Tibial nerve (tissue), 4 donors: ENCODE data around the gene B4GALT2. TPM values are rescaled to one million over a fixed set of nuclear protein-coding genes. Genes with fewer than 3 reads are reported as not detected.

Source experiments
- DNase-seq, 2 donors: peaks; one replicate each; pipeline ENCODE4 v3.0.0-alpha.2; 2019; ENCODE audit warnings: low spot score in 2 of 2
- H3K27ac ChIP-seq, 4 donors: fragments of 200-600 bp; sonication (generic) in 3 of 4; one replicate each; pipeline ENCODE4 v1.5.1; 2017 to 2019; ENCODE audit warnings: mild to moderate bottlenecking in 1 of 4
- H3K27me3 ChIP-seq, 2 donors: fragments of 200-600 bp; sonication (generic) in 1 of 2; one replicate each; pipeline versions ENCODE4 v1.5.1 to v1.6.0; 2017 to 2019
- H3K36me3 ChIP-seq, 3 donors: fragments of 200-600 bp; sonication (generic); one replicate each; pipeline ENCODE4 v1.5.1; 2018 to 2019
- H3K4me1 ChIP-seq, 4 donors: fragments of 200-600 bp; sonication (generic) in 3 of 4; one replicate each; pipeline ENCODE4 v1.5.1; 2017 to 2019
- H3K4me3 ChIP-seq, 4 donors: fragments of 200-600 bp; sonication (generic) in 3 of 4; one replicate each; pipeline ENCODE4 v1.5.1; 2017 to 2019; ENCODE audit warnings: mild to moderate bottlenecking in 1 of 4, moderate library complexity in 1 of 4
- H3K9me3 ChIP-seq, 4 donors: fragments of 200-600 bp; sonication (generic) in 3 of 4; one replicate each; pipeline ENCODE4 v1.5.1; 2017 to 2019
- CTCF ChIP-seq, 5 experiments: fragments of 200-600 bp in 3 of 5; fragments of 450-650 bp in 2 of 5; sonication (generic) in 3 of 5; IDR thresholded peaks; one replicate each; pipeline ENCODE4 v1.5.1; 2016 to 2019; ENCODE audit warnings: antibody characterized with exemption in 5 of 5, mild to moderate bottlenecking in 3 of 5, moderate library complexity in 2 of 5
- EP300 ChIP-seq, 2 donors: sonication (generic); formaldehyde crosslinking; IDR thresholded peaks; one replicate each; pipeline ENCODE4 v1.6.1; 2017; ENCODE audit warnings: antibody characterized with exemption in 2 of 2, mild to moderate bottlenecking in 1 of 2
- POLR2A ChIP-seq, 2 donors: fragments of 450-650 bp; IDR thresholded peaks; one replicate each; pipeline ENCODE4 v1.6.1; 2017; ENCODE audit warnings: antibody characterized with exemption in 2 of 2, mild to moderate bottlenecking in 2 of 2, moderate library complexity in 2 of 2
- WGBS, 2 donors: methylation state at CpG; one replicate each; pipeline ENCODE4 v1.1.5; 2018; 5-methylcytosine and 5-hydroxymethylcytosine counted together
- total RNA-seq, 4 donors: library from RNA; depleted of rRNA; stranded (reverse); fragments of >200 nt; gene quantifications; one replicate each; pipeline ENCODE4 v1.1.0, GENCODE V29; 2016

The B4GALT2 gene
- total RNA-seq, 4 donors from 2014 or later, result 15.5 to 49.8 (median 21.1) TPM

- TF ChIP-seq CTCF (IDR thresholded peaks at IDR 0.05), result no peak
- Histone ChIP-seq H3K27ac (no peak overlapping the region), H3K36me3 (no peaks in the 10 kb centered on the region), H3K4me1 (peaks cover 0 to 24% (median 13%) of the 10 kb centered on the region in 4 donors), H3K27me3 (peaks cover 0 to 10% of the 10 kb centered on the region in 2 donors), H3K4me3 (no peak overlapping the region), H3K9me3 (no peaks in the 10 kb centered on the region)
- WGBS, 2 donors, result 61 to 64% methylated on average over 3 of the region's 3 CpGs
- DNase-seq, result no peak
Observed at GRCh38 chr1:43938892-43939587, 40.0 kb upstream of the B4GALT2 start.

DNA sequence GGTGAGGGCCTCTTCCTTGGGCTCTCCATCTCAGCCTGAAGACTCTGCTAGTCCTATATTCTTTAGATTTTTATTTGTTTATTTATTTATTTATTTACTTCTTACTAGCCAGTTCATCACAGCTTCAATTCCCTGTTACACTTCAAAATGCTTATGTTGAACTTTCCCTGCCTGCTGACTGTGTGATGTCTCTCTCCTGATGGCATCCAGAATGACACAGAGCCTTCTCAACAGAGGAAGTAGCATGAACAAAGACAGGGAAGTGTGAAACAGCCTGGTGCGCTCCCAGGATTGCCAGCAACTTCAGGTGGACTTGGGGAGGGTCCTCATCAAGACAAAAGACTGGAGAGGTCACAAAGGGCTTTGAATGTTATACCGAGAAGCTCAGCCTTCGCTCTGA, 36.6 kb upstream of the B4GALT2 start:
- WGBS, 2 donors, result 80 to 81% methylated on average over 3 of the region's 3 CpGs
- no peak for DNase-seq

DNA sequence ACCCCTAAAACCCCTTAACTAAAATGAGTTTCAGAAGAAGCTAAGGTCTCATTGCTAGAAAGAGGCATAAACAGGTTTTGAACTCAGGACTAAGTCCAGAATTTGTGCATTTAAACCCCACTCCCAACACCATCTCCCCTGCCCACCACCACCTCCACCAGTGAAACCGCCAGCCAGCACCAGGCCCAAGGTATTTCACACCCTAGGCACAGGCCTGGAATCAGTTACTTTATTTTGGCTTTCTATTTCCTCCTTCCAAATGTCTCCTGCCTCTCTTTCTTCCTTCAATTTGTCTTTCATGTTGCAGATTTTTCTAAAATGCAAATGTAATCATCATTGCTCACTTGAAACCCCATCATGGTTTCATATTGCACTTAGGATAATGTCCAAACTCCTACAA, 34.1 kb upstream of the B4GALT2 start:
- WGBS, 2 donors, result 89 to 97% methylated on average over 1 of the region's 1 CpG
- Histone ChIP-seq H3K9me3 (no peaks in the 10 kb centered on the region), H3K27me3 (no peaks in the 10 kb centered on the region), H3K36me3 (peaks cover 0 to 7% (median 1%) of the 10 kb centered on the region in 3 donors), H3K27ac (no peak overlapping the region), H3K4me3 (no peak overlapping the region), H3K4me1 (peaks cover 0 to 43% (median 24%) of the 10 kb centered on the region in 4 donors)
- TF ChIP-seq CTCF (IDR thresholded peaks at IDR 0.05) (no peak), EP300 (IDR thresholded peaks at IDR 0.05) (no peak), POLR2A (IDR thresholded peaks at IDR 0.05) (no peak)
- DNase-seq, result no peak

More for the DNA sequence above, 36.6 kb upstream of the B4GALT2 start:
- TF ChIP-seq CTCF (IDR thresholded peaks at IDR 0.05), result no peak
- TF ChIP-seq EP300 (IDR thresholded peaks at IDR 0.05), result no peak
- TF ChIP-seq POLR2A (IDR thresholded peaks at IDR 0.05), result no peak
- H3K36me3 ChIP-seq, result no peaks in the 10 kb centered on the region
- no peaks in the 10 kb centered on the region for H3K9me3 ChIP-seq
- H3K4me3 ChIP-seq, result no peak overlapping the region
- peaks cover 0 to 19% (median 9%) of the 10 kb centered on the region in 4 donors for H3K4me1 ChIP-seq
- no peaks in the 10 kb centered on the region for H3K27me3 ChIP-seq
- H3K27ac ChIP-seq, result no peak overlapping the region

- TF ChIP-seq EP300 (IDR thresholded peaks at IDR 0.05) (no peak), POLR2A (IDR thresholded peaks at IDR 0.05) (no peak), CTCF (IDR thresholded peaks at IDR 0.05) (no peak)
- 10% methylated on average over 3 of the region's 3 CpGs for WGBS, 2 donors
- no peak for DNase-seq
Observed at GRCh38 chr1:43945674-43946235, 33.3 kb upstream of the B4GALT2 start.

More at GRCh38 chr1:43945674-43946235, 33.3 kb upstream of the B4GALT2 start:
- H3K27me3 ChIP-seq, result no peaks in the 10 kb centered on the region
- peak overlapping the region; percentile 75 to 97 (median 94) for H3K27ac ChIP-seq
- H3K4me3 ChIP-seq, result peak overlapping the region; percentile 44 to 79 (median 62)
- H3K9me3 ChIP-seq, result no peaks in the 10 kb centered on the region
- H3K4me1 ChIP-seq, result peaks cover 0 to 43% (median 24%) of the 10 kb centered on the region in 4 donors
- H3K36me3 ChIP-seq, result peaks cover 0 to 16% (median 5%) of the 10 kb centered on the region in 3 donors
